HG02678 (cell line): Measurements from ENCODE around the gene ARHGAP33.
A peak's percentile ranks its signal among the peaks of the same experiment; 100 is the strongest.

ENCODE experiments used
- ATAC-seq: cut with Tn5 transposase; IDR thresholded peaks from one replicate; pipeline ENCODE4 v1.9.1; 2021; ENCODE audit warnings: mild to moderate bottlenecking, moderate library complexity; ENCODE audit not compliant: unreplicated experiment

The ARHGAP33 gene

DNA sequence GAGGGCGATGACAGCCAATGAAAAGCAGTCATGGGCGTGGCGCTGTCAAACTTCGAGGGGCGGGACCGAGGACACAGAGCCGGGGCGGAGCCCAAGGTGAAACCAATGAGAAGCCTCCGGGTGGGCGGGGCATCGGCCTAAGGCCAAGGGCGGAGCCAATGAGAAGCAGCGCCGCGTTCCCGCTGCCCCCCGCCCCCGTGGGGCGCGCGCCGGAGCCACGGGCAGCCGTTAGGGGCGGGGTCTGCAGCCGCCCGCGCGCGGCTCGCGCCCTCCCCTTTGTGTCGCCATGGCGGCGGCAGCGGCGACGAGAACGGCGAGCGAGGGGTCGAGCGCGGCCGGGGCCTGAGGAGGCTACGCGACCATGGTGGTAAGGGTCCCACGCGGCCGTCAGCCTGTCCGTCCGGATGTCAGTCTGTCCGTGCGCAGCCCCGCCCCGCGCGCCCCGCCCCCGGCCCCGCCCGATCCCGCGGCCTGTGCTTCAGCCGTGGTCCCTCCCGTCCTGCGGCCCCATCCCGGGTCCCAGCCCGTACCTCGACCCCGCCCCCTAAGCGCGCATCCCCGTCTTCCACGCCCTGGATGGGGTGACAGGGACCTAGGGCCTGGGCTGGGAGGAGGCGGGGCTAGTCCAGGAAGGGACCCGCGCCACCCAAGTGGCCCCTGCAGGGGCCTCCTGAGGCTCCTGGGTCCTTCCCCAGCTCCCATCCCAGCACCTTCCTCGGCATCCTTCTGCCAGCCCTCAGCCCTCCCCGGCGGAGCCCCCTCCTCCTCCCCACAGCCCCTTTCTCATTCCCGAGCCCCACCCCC lies at the start of gene ARHGAP33:
TSS of gene ARHGAP33 (plus strand) at position 267 of the 804 bp plus-strand sequence. CDS start at position 362, 95 bp downstream.
- peak; percentile 94 for ATAC-seq

- no peak for ATAC-seq
Measured at GRCh38 chr19:35727053-35727955, 48.1 kb upstream of the ARHGAP33 start.

DNA sequence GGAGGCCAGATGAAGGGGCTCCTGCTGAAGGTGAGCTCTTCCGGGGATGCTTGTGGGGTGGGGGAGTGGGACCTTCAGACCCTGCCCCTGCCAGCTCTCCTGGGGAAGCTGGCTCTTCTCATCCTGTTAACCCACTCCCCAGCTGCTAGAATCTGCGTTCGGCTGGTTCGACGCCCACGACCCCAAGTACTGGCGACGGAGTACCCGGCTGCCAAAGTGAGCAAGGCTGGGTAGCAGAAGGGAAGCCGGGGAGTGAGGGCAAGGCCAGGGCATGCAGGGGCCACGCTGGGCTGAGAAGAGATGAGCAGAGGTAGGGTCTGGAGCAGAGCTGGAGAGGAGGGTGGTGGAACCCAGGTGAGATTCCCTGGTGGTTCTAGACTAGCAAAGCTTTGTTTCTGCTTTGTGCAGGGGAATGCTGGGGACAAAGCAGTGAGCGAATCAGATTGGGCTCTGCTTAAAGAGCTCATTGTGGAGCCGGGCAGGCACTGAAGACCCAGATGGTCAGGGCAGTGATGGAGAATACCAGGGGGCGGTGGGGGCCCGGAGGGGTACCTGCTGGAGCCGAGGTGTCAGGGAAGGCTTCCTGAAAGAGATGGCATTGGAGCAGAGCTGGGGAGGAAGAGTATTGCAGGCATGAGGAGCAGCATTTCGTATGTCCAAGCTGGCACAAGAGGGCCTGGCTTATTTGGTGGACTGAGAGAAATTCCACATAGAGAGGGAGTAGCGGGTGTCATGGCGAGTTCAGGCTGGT lies 47.2 kb upstream of the ARHGAP33 start:
- no peak for ATAC-seq

- ATAC-seq, result no peak
Measured at GRCh38 chr19:35729021-35729420, 46.3 kb upstream of the ARHGAP33 start.

GRCh38 chr19:35729763-35730162 lies 45.6 kb upstream of the ARHGAP33 start:
- ATAC-seq, result no peak

DNA sequence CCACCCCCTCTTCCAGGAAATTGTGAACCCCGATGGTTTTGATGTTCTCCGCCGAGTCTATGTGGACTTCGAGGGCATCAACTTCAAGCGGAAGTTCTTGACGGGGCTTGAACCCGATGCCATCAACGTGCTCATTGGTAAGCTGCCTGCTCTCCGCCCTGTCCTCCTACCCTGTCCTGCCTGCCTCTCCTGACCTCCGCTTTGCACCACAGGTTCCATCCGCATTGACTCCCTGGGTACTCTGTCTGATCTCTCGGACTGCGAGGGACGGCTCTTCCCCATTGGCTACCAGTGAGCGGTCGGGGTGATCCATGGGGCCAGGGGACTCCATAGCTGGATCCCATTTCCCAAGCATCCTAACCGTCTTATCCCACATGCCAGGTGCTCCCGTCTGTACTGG lies 45.0 kb upstream of the ARHGAP33 start:
- no peak for ATAC-seq

- no peak for ATAC-seq
Measured at GRCh38 chr19:35731353-35731752, 44.0 kb upstream of the ARHGAP33 start.

DNA sequence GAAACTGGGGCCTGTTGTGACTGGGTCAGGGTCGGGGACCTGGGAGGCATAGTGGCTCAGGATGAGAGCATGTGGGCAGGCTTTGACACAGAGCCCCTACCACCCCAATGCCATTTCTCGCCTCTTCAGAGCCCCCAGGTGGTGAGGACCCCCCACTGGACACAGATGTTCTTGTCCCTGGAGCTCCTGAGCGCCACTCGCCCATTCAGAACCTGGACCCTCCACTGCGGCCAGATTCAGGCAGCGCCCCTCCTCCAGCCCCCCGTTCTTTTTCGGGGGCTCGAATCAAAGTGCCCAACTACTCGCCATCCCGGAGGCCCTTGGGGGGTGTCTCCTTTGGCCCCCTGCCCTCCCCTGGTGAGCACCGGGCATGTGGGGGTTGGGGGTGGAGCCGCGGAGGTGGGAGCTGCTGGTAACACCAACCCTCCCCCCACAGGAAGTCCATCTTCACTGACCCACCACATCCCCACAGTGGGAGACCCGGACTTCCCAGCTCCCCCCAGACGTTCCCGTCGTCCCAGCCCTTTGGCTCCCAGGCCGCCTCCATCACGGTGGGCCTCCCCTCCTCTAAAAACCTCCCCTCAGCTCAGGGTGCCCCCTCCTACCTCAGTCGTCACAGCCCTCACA lies 43.5 kb upstream of the ARHGAP33 start:
- ATAC-seq, result no peak

DNA sequence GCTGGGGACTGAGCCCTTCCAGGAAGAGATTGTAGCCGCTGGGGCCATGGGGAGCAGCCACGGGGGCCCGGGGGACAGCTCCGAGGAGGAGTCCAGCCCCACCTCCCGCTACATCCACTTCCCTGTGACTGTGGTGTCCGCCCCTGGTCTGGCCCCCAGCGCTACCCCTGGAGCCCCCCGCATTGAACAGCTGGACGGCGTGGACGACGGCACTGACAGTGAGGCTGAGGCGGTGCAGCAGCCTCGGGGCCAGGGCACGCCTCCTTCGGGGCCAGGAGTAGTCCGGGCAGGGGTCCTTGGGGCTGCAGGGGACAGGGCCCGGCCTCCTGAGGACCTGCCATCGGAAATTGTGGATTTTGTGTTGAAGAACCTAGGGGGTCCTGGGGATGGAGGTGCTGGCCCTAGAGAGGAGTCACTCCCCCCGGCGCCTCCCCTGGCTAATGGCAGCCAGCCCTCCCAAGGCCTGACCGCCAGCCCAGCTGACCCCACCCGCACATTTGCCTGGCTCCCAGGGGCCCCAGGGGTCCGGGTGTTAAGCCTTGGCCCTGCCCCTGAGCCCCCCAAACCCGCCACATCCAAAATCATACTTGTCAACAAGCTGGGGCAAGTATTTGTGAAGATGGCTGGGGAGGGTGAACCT lies 42.7 kb upstream of the ARHGAP33 start:
- ATAC-seq, result no peak

GRCh38 chr19:35733180-35734125 lies 41.9 kb upstream of the ARHGAP33 start:
- no peak for ATAC-seq

GRCh38 chr19:35734273-35734672 lies 41.1 kb upstream of the ARHGAP33 start:
- ATAC-seq, result no peak

GRCh38 chr19:35734889-35735288 lies 40.5 kb upstream of the ARHGAP33 start:
- no peak for ATAC-seq

DNA sequence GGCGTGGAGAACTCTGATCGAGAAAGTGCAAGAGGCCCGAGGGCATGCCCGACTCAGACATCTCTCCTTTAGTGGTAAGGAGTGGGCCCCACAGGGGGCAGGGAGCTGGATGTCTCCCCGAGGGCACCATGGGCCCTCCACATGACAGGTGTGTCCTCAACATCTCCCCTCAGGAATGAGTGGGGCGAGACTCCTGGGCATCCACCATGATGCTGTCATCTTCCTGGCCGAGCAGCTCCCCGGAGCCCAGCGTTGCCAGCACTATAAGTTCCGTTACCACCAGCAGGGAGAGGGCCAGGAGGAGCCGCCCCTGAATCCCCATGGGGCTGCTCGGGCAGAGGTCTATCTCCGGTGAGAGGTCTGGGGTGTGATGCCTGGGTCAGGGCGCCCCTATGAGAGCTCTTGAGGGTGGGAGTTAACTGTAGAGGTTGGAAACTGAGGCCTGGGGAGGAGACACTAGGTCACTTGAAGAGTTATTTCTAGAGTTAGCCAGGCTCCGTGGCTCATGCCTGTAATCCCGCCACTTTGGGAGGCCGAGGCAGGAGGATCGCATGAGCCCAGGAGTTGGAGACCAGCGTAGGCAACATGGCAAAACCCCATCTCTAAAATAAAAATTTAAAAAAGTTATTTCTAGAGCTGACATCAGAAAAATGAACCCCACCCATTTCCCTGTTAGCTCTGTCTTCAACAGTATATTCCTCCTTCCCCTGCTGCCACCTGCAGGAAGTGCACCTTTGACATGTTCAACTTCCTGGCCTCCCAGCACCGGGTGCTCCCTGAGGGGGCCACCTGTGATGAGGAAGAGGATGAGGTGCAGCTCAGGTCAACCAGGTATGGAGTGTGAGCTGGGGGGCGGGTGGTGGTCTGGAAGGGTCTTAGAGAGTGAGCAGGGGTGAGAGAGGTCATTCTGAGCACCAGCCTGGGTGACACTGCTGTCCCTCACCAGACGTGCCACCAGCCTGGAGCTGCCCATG lies 38.2 kb upstream of the ARHGAP33 start:
- no peak for ATAC-seq

DNA sequence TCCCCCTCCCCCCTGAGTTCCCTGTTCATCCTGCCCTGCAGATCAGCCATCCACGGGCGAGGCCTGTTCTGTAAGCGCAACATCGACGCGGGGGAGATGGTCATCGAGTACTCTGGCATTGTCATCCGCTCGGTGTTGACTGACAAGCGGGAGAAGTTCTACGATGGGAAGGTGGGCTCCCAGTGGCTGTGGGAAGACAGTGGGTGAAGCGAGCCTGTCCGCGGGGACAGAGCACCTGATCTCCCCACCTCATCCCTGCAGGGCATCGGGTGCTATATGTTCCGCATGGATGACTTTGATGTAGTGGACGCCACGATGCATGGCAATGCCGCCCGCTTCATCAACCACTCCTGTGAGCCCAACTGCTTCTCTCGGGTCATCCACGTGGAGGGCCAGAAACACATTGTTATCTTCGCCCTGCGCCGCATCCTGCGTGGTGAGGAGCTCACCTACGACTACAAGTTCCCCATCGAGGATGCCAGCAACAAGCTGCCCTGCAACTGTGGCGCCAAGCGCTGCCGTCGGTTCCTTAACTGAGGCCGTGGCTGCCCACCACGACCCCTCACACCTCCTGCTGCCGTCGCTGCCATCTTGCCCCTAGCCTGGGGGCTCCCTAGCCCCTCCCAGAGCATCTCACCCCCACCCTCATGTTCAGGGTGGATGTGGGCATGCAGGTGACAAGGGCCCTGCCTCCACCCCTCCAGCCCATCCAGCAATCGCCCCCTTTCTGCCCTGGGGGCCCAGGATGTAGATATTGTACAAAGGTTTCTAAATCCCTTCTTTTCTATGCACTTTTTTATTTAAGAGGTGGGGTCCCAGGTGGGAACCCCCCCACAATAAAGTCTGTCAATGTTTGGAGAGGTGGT lies 37.1 kb upstream of the ARHGAP33 start:
- no peak for ATAC-seq

DNA sequence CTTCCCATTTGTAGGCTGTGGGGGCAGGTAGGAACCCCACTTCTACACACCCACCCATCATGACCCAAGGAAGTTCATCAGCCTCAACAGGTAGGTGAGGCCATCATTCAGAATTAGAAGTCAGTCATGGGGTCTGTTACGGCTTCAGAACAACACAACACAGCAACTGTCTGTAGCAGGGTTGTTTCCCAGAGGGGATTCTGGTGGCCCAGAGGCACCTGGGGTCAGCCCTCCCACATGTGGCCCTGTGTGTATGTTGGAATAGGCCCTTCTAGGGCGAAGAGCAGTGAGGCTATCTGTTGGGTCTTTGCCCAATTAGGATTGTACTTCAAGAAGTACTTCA lies 36.5 kb upstream of the ARHGAP33 start:
- ATAC-seq, result no peak

- ATAC-seq, result no peak
Measured at GRCh38 chr19:35739275-35740107, 35.9 kb upstream of the ARHGAP33 start.
